ENCODE results near the gene AGAP1. TPM values are rescaled to one million over a fixed set of nuclear protein-coding genes. Genes with fewer than 3 reads are reported as not detected.

The AGAP1 gene
- total and polyA plus RNA-seq, 4 donors: 2.0 to 8.5 (median 5.4) TPM

- whole genome bisulfite sequencing: 86% methylated on average over 7 of the region's 7 CpGs
Observed at GRCh38 chr2:235537186-235537585, 43.3 kb downstream of the AGAP1 start.

GRCh38 chr2:235537587-235537986, 43.7 kb downstream of the AGAP1 start:
- Histone ChIP-seq H3K4me3 (ENCODE audit: low read depth in 1 of 3, low read length in 3 of 3) (peak overlapping the region in 1 of 3 donors; percentile 19), H3K9me3 (ENCODE audit: control insufficient read depth in 4 of 4, low read length in 3 of 4) (no peaks in the 10 kb centered on the region), H3K27ac (ENCODE audit: low read depth in 1 of 2, low read length in 2 of 2) (peak overlapping the region; percentile 21 to 79), H3K4me1 (ENCODE audit: control insufficient read depth in 4 of 4, insufficient read depth in 4 of 4, low read length in 3 of 4) (peaks cover 7 to 27% (median 14%) of the 10 kb centered on the region in 4 donors), H3K9ac (ENCODE audit: low read depth in 1 of 2, low read length in 2 of 2) (no peak overlapping the region), H3K36me3 (ENCODE audit: control insufficient read depth in 4 of 4, insufficient read depth in 3 of 4, low read depth in 1 of 4, low read length in 3 of 4) (no peaks in the 10 kb centered on the region), H3K27me3 (ENCODE audit: control insufficient read depth in 4 of 4, insufficient read depth in 4 of 4, low read length in 3 of 4) (no peaks in the 10 kb centered on the region)
- 41% methylated on average over 5 of the region's 5 CpGs for WGBS
- DNase-seq (ENCODE audit: low spot score): no peak
- no peak for TF ChIP-seq ATF3 (IDR thresholded peaks at IDR 0.05)
- peak in 1 of 2 donors; percentile 58 for TF ChIP-seq JUND (IDR thresholded peaks at IDR 0.05)
- TF ChIP-seq REST (IDR thresholded peaks at IDR 0.05): no peak
- TF ChIP-seq ZBTB33 (IDR thresholded peaks at IDR 0.05): peak; percentile 20
- TF ChIP-seq RXRA (IDR thresholded peaks at IDR 0.05): peak; percentile 44 to 74
- TF ChIP-seq RAD21 (IDR thresholded peaks at IDR 0.05): peak; percentile 18 to 28
- peak; percentile 94 for TF ChIP-seq YY1 (IDR thresholded peaks at IDR 0.05)
- no peak for TF ChIP-seq EGR1 (IDR thresholded peaks at IDR 0.05; ENCODE audit: low read depth in 2 of 2)
- TF ChIP-seq HNF4G (IDR thresholded peaks at IDR 0.05): no peak
- TF ChIP-seq NR2F2 (IDR thresholded peaks at IDR 0.05): no peak
- TF ChIP-seq GABPA (IDR thresholded peaks at IDR 0.05 in 1 of 2, conservative IDR thresholded peaks at IDR 0.05 in 1 of 2): no peak
- no peak for TF ChIP-seq FOXA1 (IDR thresholded peaks at IDR 0.05)
- peak; percentile 40 for TF ChIP-seq SP1 (IDR thresholded peaks at IDR 0.05)
- TF ChIP-seq CTCF (IDR thresholded peaks at IDR 0.05; ENCODE audit: low read depth, low read length, missing input control): no peak

More at GRCh38 chr2:235537186-235537585, 43.3 kb downstream of the AGAP1 start:
- no peak overlapping the region for H3K4me3 ChIP-seq (ENCODE audit: low read depth in 1 of 3, low read length in 3 of 3)
- H3K9ac ChIP-seq (ENCODE audit: low read depth in 1 of 2, low read length in 2 of 2): no peak overlapping the region
- peak overlapping the region in 1 of 2 donors; percentile 21 for H3K27ac ChIP-seq (ENCODE audit: low read depth in 1 of 2, low read length in 2 of 2)
- peaks cover 6 to 23% (median 12%) of the 10 kb centered on the region in 4 donors for H3K4me1 ChIP-seq (ENCODE audit: control insufficient read depth in 4 of 4, insufficient read depth in 4 of 4, low read length in 3 of 4)
- no peak for DNase-seq (ENCODE audit: low spot score)
- no peaks in the 10 kb centered on the region for H3K36me3 ChIP-seq (ENCODE audit: control insufficient read depth in 4 of 4, insufficient read depth in 3 of 4, low read depth in 1 of 4, low read length in 3 of 4)
- TF ChIP-seq RAD21 (IDR thresholded peaks at IDR 0.05) (no peak), GABPA (IDR thresholded peaks at IDR 0.05 in 1 of 2, conservative IDR thresholded peaks at IDR 0.05 in 1 of 2) (no peak), REST (IDR thresholded peaks at IDR 0.05) (no peak), RXRA (IDR thresholded peaks at IDR 0.05) (no peak), EGR1 (IDR thresholded peaks at IDR 0.05; ENCODE audit: low read depth in 2 of 2) (no peak), FOXA1 (IDR thresholded peaks at IDR 0.05) (no peak), ATF3 (IDR thresholded peaks at IDR 0.05) (no peak)
- H3K9me3 ChIP-seq (ENCODE audit: control insufficient read depth in 4 of 4, low read length in 3 of 4): no peaks in the 10 kb centered on the region
- no peaks in the 10 kb centered on the region for H3K27me3 ChIP-seq (ENCODE audit: control insufficient read depth in 4 of 4, insufficient read depth in 4 of 4, low read length in 3 of 4)

Data from liver (tissue), 9 donors.